HG03460 (cell line): ENCODE results near the gene SYT15.

Experiments
- ATAC-seq: cut with Tn5 transposase; IDR thresholded peaks from one replicate; pipeline ENCODE4 v1.9.1; 2021; ENCODE audit not compliant: unreplicated experiment

SYT15 gene

GRCh38 chr10:46544989-46545791 is 33.7 kb upstream of the SYT15 start:
- no peak for ATAC-seq

GRCh38 chr10:46545861-46546590 is 32.9 kb upstream of the SYT15 start:
- no peak for ATAC-seq

- no peak for ATAC-seq
Observed at GRCh38 chr10:46546591-46547540, 32.1 kb upstream of the SYT15 start.

- ATAC-seq: no peak
Observed at GRCh38 chr10:46547541-46548497, 31.1 kb upstream of the SYT15 start.

GRCh38 chr10:46548498-46549090 is 30.3 kb upstream of the SYT15 start:
- no peak for ATAC-seq

- ATAC-seq: no peak
Observed at GRCh38 chr10:46549171-46550075, 29.5 kb upstream of the SYT15 start.

- ATAC-seq: no peak
Observed at GRCh38 chr10:46550076-46550790, 28.7 kb upstream of the SYT15 start.

GRCh38 chr10:46550795-46551700 is 27.9 kb upstream of the SYT15 start:
- ATAC-seq: no peak

GRCh38 chr10:46551701-46552525 is 27.0 kb upstream of the SYT15 start:
- no peak for ATAC-seq

- ATAC-seq: no peak
Observed at GRCh38 chr10:46552526-46553237, 26.2 kb upstream of the SYT15 start.

GRCh38 chr10:46553238-46554049 is 25.5 kb upstream of the SYT15 start:
- no peak for ATAC-seq

- no peak for ATAC-seq
Observed at GRCh38 chr10:46554166-46554781, 24.7 kb upstream of the SYT15 start.

- ATAC-seq: no peak
Observed at GRCh38 chr10:46555366-46555712, 23.6 kb upstream of the SYT15 start.
